ENCODE data around the gene CNTNAP2.

Gene CNTNAP2

DNA sequence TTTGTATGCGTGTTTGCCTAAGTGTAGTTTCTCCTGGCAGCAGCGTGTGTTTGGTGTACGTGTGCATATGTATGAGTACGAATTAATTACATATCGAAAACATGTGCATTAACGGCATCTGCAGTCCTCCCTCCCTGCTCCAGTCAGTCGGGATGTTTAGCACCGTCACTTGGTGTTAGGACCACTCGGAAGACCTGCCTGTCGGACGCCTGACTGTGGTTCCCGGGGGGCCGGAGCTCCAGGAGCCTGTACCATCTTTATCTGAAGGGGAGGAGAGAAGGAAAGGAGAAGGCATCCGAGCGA lies 1.1 kb upstream of the CNTNAP2 start:
- H3K4me3 ChIP-seq (ENCODE audit: insufficient read depth, low read length, poor library complexity, severe bottlenecking): no peak overlapping the region
- TF ChIP-seq EZH2phosphoT487 (conservative IDR thresholded peaks at IDR 0.05; ENCODE audit: low read length): no peak
- TF ChIP-seq, protein P1, sequence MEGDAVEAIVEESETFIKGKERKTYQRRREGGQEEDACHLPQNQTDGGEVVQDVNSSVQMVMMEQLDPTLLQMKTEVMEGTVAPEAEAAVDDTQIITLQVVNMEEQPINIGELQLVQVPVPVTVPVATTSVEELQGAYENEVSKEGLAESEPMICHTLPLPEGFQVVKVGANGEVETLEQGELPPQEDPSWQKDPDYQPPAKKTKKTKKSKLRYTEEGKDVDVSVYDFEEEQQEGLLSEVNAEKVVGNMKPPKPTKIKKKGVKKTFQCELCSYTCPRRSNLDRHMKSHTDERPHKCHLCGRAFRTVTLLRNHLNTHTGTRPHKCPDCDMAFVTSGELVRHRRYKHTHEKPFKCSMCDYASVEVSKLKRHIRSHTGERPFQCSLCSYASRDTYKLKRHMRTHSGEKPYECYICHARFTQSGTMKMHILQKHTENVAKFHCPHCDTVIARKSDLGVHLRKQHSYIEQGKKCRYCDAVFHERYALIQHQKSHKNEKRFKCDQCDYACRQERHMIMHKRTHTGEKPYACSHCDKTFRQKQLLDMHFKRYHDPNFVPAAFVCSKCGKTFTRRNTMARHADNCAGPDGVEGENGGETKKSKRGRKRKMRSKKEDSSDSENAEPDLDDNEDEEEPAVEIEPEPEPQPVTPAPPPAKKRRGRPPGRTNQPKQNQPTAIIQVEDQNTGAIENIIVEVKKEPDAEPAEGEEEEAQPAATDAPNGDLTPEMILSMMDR (IDR thresholded peaks at IDR 0.05; ENCODE audit: insufficient read depth, low read length, poor library complexity, severe bottlenecking): no peak
- no peaks in the 10 kb centered on the region for H3K36me3 ChIP-seq (ENCODE audit: low read length)
- no peaks in the 10 kb centered on the region for H4K20me1 ChIP-seq (ENCODE audit: low read depth, low read length)
- no peak overlapping the region for H2AFZ ChIP-seq (ENCODE audit: low read depth, low read length, severe bottlenecking)
- H3K9ac ChIP-seq (ENCODE audit: low read length): no peak overlapping the region
- no peaks in the 10 kb centered on the region for H3K9me3 ChIP-seq (ENCODE audit: insufficient read depth, low read length)
- no peaks in the 10 kb centered on the region for H3F3A ChIP-seq (ENCODE audit: insufficient read depth)
- no peak overlapping the region for H3K27ac ChIP-seq (ENCODE audit: low read depth, low read length)
- no peaks in the 10 kb centered on the region for H3K9me2 ChIP-seq (replicated peaks; ENCODE audit: insufficient read depth, low read length)
- no peaks in the 10 kb centered on the region for H3K27me3 ChIP-seq (ENCODE audit: low read length)
- no peaks in the 10 kb centered on the region for H3K79me2 ChIP-seq (ENCODE audit: insufficient read depth, low read length)
- no peak overlapping the region for H3K4me2 ChIP-seq (ENCODE audit: low read depth, low read length, poor library complexity, severe bottlenecking)

DNA sequence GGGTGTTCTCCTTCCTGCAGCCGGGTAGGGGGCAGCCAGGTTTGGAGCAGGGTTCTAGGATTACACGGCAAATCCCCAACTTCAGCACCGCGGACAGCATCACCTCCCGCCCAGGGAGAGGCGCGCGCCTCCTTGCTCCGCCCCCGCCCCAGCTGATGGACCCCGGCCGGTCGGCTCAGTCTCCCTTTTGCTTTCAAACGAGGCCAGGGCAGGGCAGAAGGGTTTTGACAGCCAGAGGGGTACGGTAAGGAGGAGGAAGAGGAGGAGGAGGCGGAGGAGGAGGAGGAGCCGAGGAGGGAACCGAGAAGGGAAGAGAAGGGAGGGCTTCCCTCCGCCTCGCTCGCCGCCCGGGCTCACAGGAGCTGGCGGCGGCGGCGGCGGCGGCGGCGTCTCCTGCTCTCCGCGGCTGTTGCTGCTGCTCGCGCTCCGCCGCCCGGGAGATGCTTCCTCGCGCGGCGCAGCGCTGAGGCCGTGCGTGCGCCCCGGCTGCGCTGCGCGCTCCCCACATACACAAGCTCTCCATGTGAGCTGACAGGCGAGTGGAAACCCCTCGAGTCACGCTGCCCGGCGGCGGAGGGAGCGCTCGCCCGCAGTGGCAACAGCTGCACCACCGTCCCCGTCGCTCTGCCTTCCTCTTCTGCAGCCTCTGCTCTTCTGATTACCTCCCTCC lies 615 bp upstream of the CNTNAP2 start:
- Histone ChIP-seq H3K4me3 (ENCODE audit: insufficient read depth, low read length, poor library complexity, severe bottlenecking) (no peak overlapping the region), H4K20me1 (ENCODE audit: low read depth, low read length) (no peaks in the 10 kb centered on the region), H3K9ac (ENCODE audit: low read length) (no peak overlapping the region), H3K27me3 (ENCODE audit: low read length) (no peaks in the 10 kb centered on the region), H2AFZ (ENCODE audit: low read depth, low read length, severe bottlenecking) (no peak overlapping the region), H3K9me2 (replicated peaks; ENCODE audit: insufficient read depth, low read length) (no peaks in the 10 kb centered on the region), H3K36me3 (ENCODE audit: low read length) (no peaks in the 10 kb centered on the region), H3K79me2 (ENCODE audit: insufficient read depth, low read length) (no peaks in the 10 kb centered on the region), H3K9me3 (ENCODE audit: insufficient read depth, low read length) (no peaks in the 10 kb centered on the region), H3F3A (ENCODE audit: insufficient read depth) (no peaks in the 10 kb centered on the region), H3K27ac (ENCODE audit: low read depth, low read length) (no peak overlapping the region), H3K4me2 (ENCODE audit: low read depth, low read length, poor library complexity, severe bottlenecking) (no peak overlapping the region)
- no peak for TF ChIP-seq EZH2phosphoT487 (conservative IDR thresholded peaks at IDR 0.05; ENCODE audit: low read length)
- TF ChIP-seq, protein P1 (IDR thresholded peaks at IDR 0.05; ENCODE audit: insufficient read depth, low read length, poor library complexity, severe bottlenecking): no peak

DNA sequence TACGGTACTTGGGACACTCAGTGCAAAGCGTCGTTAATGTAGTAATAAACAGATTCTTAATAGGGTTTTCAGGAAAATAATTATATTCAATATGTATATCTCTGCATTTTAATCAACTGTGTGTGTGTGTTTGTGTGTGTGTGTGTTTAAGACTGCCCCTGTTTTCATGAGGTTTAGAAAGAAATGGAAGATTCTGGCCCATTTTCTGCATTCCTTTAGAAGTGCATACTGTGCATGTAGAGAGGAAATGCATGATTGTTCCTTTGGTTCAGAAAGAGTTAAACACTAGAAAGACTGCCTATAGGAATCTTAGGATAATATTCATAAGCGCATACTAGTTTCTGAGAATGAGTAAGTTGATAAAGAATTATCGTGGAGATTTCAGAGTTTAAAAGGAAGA lies 975 bp downstream of the CNTNAP2 start:
- no peak overlapping the region for H3K27ac ChIP-seq (ENCODE audit: low read depth, low read length)

DNA sequence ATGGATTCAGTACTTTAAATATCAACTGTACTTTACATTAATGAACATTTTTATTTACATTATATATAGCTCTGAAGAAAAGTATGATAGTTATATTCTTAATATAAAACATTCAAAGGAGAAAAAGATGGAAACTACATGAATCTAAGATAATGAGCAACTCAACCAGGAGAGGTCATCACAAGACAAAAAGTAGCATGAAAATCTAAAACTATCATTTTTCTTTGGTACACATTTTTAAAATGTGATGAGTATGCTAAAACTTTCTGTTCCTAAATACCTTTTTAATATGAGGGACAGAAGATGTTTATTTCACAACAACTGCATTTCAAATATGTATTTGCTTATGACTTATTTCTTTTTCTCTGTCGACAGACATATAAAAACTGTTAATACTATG lies 2.4 kb downstream of the CNTNAP2 start:
- no peaks in the 10 kb centered on the region for H3K9me3 ChIP-seq (ENCODE audit: insufficient read depth, low read length)
- H4K20me1 ChIP-seq (ENCODE audit: low read depth, low read length): no peaks in the 10 kb centered on the region
- no peak overlapping the region for H3K27ac ChIP-seq (ENCODE audit: low read depth, low read length)
- no peak overlapping the region for H3K4me2 ChIP-seq (ENCODE audit: low read depth, low read length, poor library complexity, severe bottlenecking)
- no peaks in the 10 kb centered on the region for H3K27me3 ChIP-seq (ENCODE audit: low read length)
- H2AFZ ChIP-seq (ENCODE audit: low read depth, low read length, severe bottlenecking): no peak overlapping the region
- H3K36me3 ChIP-seq (ENCODE audit: low read length): no peaks in the 10 kb centered on the region
- H3K9ac ChIP-seq (ENCODE audit: low read length): no peak overlapping the region
- TF ChIP-seq, protein P1 (IDR thresholded peaks at IDR 0.05; ENCODE audit: insufficient read depth, low read length, poor library complexity, severe bottlenecking): no peak
- no peak for TF ChIP-seq EZH2phosphoT487 (conservative IDR thresholded peaks at IDR 0.05; ENCODE audit: low read length)
- no peaks in the 10 kb centered on the region for H3K79me2 ChIP-seq (ENCODE audit: insufficient read depth, low read length)
- no peaks in the 10 kb centered on the region for H3F3A ChIP-seq (ENCODE audit: insufficient read depth)
- no peaks in the 10 kb centered on the region for H3K9me2 ChIP-seq (replicated peaks; ENCODE audit: insufficient read depth, low read length)
- no peak overlapping the region for H3K4me3 ChIP-seq (ENCODE audit: insufficient read depth, low read length, poor library complexity, severe bottlenecking)

More for the DNA sequence above, 975 bp downstream of the CNTNAP2 start:
- Histone ChIP-seq H3K36me3 (ENCODE audit: low read length) (no peaks in the 10 kb centered on the region), H3K4me2 (ENCODE audit: low read depth, low read length, poor library complexity, severe bottlenecking) (no peak overlapping the region), H2AFZ (ENCODE audit: low read depth, low read length, severe bottlenecking) (no peak overlapping the region), H3K9me2 (replicated peaks; ENCODE audit: insufficient read depth, low read length) (no peaks in the 10 kb centered on the region), H4K20me1 (ENCODE audit: low read depth, low read length) (no peaks in the 10 kb centered on the region), H3K4me3 (ENCODE audit: insufficient read depth, low read length, poor library complexity, severe bottlenecking) (no peak overlapping the region), H3K9me3 (ENCODE audit: insufficient read depth, low read length) (no peaks in the 10 kb centered on the region), H3K9ac (ENCODE audit: low read length) (no peak overlapping the region), H3K27me3 (ENCODE audit: low read length) (no peaks in the 10 kb centered on the region), H3F3A (ENCODE audit: insufficient read depth) (no peaks in the 10 kb centered on the region), H3K79me2 (ENCODE audit: insufficient read depth, low read length) (no peaks in the 10 kb centered on the region)
- TF ChIP-seq EZH2phosphoT487 (conservative IDR thresholded peaks at IDR 0.05; ENCODE audit: low read length): no peak
